SK-N-SH treated with all-trans-retinoic acid at 6 μM for 48 hours (cell line): ENCODE results near the gene EXOSC9.

Experiments used
- ARNTL ChIP-seq: fragments of 450-650 bp; formaldehyde crosslinking; IDR thresholded peaks from 2 replicates; pipeline ENCODE4 v1.5.0; 2020; ENCODE audit warnings: low read depth, mild to moderate bottlenecking, moderate library complexity, borderline replicate concordance
- CREB5 ChIP-seq: fragments of 250-450 bp; sonication (Bioruptor Pico); IDR thresholded peaks from 2 replicates; pipeline ENCODE4 v1.5.1; 2020; ENCODE audit warnings: low read depth, mild to moderate bottlenecking, moderate library complexity
- CSDC2 ChIP-seq: fragments of 250-450 bp; sonication (Bioruptor Pico); IDR thresholded peaks from 2 replicates; pipeline ENCODE4 v1.5.0; 2020; ENCODE audit warnings: mild to moderate bottlenecking, moderate library complexity
- GLIS3 ChIP-seq: fragments of 250-450 bp; sonication (Bioruptor Pico); IDR thresholded peaks from 2 replicates; pipeline ENCODE4 v1.5.0; 2020; ENCODE audit warnings: mild to moderate bottlenecking, moderate library complexity
- RARB ChIP-seq: fragments of 250-450 bp; sonication (Bioruptor Pico); IDR thresholded peaks from 2 replicates; pipeline ENCODE4 v1.8.0; 2021; ENCODE audit warnings: mild to moderate bottlenecking, moderate library complexity
- TCF4 ChIP-seq: fragments of 250-450 bp; sonication (Bioruptor Pico); IDR thresholded peaks from 2 replicates; pipeline ENCODE4 v1.8.0; 2021; ENCODE audit warnings: mild to moderate bottlenecking, moderate library complexity, borderline replicate concordance
- TOX ChIP-seq: fragments of 250-450 bp; sonication (Bioruptor Pico); IDR thresholded peaks from 2 replicates; pipeline ENCODE4 v1.8.0; 2021; ENCODE audit warnings: mild to moderate bottlenecking, moderate library complexity, borderline replicate concordance
- ZC3H10 ChIP-seq: fragments of 250-450 bp; sonication (Bioruptor Pico); IDR thresholded peaks from 2 replicates; pipeline ENCODE4 v1.5.1; 2021; ENCODE audit warnings: mild to moderate bottlenecking, moderate library complexity
- ZFP3 ChIP-seq: fragments of 250-450 bp; sonication (Bioruptor Pico); IDR thresholded peaks from 2 replicates; pipeline ENCODE4 v1.5.0; 2020; ENCODE audit warnings: mild to moderate bottlenecking, moderate library complexity
- ZFP30 ChIP-seq: fragments of 450-650 bp; formaldehyde crosslinking; IDR thresholded peaks from 2 replicates; pipeline ENCODE4 v1.5.0; 2022; ENCODE audit warnings: mild to moderate bottlenecking, moderate library complexity
- ZNF8 ChIP-seq: fragments of 450-650 bp; formaldehyde crosslinking; IDR thresholded peaks from 2 replicates; pipeline ENCODE4 v1.5.0; 2020; ENCODE audit warnings: mild to moderate bottlenecking, moderate library complexity
- TF ChIP-seq, protein P1 (sequence below): fragments of 250-450 bp; sonication (Bioruptor Pico); IDR thresholded peaks from 2 replicates; pipeline ENCODE4 v1.8.0; 2020; ENCODE audit warnings: mild to moderate bottlenecking, moderate library complexity, borderline replicate concordance

GRCh38 chr4:121824171-121824527, 23.0 kb downstream of the EXOSC9 start:
- TF ChIP-seq ZC3H10 = no peak
- TF ChIP-seq ARNTL = no peak
- TF ChIP-seq GLIS3 (CRISPR knock-in tag) = no peak
- no peak for TF ChIP-seq ZFP3 (CRISPR knock-in tag)
- TF ChIP-seq CREB5 (CRISPR knock-in tag) = no peak
- no peak for TF ChIP-seq ZNF8 (CRISPR knock-in tag)
- TF ChIP-seq, protein P1, sequence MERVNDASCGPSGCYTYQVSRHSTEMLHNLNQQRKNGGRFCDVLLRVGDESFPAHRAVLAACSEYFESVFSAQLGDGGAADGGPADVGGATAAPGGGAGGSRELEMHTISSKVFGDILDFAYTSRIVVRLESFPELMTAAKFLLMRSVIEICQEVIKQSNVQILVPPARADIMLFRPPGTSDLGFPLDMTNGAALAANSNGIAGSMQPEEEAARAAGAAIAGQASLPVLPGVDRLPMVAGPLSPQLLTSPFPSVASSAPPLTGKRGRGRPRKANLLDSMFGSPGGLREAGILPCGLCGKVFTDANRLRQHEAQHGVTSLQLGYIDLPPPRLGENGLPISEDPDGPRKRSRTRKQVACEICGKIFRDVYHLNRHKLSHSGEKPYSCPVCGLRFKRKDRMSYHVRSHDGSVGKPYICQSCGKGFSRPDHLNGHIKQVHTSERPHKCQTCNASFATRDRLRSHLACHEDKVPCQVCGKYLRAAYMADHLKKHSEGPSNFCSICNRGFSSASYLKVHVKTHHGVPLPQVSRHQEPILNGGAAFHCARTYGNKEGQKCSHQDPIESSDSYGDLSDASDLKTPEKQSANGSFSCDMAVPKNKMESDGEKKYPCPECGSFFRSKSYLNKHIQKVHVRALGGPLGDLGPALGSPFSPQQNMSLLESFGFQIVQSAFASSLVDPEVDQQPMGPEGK (CRISPR knock-in tag) = no peak
- TF ChIP-seq TCF4 (CRISPR knock-in tag) = no peak
- TF ChIP-seq ZFP30 (CRISPR knock-in tag) = no peak
- TF ChIP-seq CSDC2 (CRISPR knock-in tag) = no peak
- TF ChIP-seq RARB = no peak
- no peak for TF ChIP-seq TOX (CRISPR knock-in tag)
